PC-3 (cell line): ENCODE measurements around the gene PLEKHS1.

Source experiments
- EZH2 ChIP-seq: fragments of 300-600 bp; sonication (generic); IDR thresholded peaks from one replicate; pipeline ENCODE4 v1.6.1; 2017; ENCODE audit warnings: antibody characterized with exemption, mild to moderate bottlenecking, low read length; ENCODE audit not compliant: unreplicated experiment
- EZH2phosphoT487 ChIP-seq: fragments of 300-600 bp; sonication (generic); IDR thresholded peaks from 2 replicates; pipeline ENCODE4 v1.6.1; 2018; ENCODE audit warnings: mild to moderate bottlenecking, antibody characterized with exemption, low read length, borderline replicate concordance
- TF ChIP-seq, protein P1 (sequence below): fragments of 300-600 bp; sonication (generic); conservative IDR thresholded peaks from 2 replicates; pipeline ENCODE4 v1.5.1; 2017; ENCODE audit warnings: antibody characterized with exemption, low read depth, mild to moderate bottlenecking, low read length

DNA sequence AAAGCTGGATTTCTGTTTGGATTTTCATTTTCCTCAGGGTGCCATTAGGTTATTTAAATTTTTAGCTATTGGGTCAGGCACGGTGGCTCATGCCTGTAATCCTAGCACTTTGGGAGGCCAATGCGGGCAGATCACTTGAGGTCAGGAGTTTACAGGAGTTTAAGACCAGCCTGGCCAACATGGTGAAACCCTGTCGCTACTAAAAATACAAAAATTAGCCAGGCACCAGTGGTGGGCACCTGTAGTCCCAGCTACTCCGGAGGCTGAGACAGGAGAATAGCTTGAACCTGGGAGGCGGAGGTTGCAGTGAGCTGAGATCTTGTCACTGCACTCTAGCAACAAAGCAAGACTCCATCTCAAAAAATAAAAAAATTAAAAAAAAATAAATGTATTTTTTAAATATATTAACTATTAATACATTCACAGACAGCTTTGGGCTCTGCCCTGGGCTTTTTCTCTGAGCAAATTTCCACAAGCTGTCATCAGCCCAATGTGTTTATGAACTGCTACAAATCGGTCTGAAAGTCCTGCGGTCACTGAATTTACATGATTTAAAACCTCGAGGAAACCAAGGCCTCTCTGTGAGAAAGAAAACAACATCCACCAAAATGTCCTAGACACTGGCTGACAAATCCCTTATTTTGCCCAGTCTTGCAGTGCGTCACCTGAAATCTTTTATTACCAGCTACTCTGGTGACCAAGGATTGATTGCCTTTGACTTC is 19.2 kb upstream of the PLEKHS1 start:
- TF ChIP-seq, protein P1, sequence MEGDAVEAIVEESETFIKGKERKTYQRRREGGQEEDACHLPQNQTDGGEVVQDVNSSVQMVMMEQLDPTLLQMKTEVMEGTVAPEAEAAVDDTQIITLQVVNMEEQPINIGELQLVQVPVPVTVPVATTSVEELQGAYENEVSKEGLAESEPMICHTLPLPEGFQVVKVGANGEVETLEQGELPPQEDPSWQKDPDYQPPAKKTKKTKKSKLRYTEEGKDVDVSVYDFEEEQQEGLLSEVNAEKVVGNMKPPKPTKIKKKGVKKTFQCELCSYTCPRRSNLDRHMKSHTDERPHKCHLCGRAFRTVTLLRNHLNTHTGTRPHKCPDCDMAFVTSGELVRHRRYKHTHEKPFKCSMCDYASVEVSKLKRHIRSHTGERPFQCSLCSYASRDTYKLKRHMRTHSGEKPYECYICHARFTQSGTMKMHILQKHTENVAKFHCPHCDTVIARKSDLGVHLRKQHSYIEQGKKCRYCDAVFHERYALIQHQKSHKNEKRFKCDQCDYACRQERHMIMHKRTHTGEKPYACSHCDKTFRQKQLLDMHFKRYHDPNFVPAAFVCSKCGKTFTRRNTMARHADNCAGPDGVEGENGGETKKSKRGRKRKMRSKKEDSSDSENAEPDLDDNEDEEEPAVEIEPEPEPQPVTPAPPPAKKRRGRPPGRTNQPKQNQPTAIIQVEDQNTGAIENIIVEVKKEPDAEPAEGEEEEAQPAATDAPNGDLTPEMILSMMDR = no peak
- TF ChIP-seq EZH2 = no peak
- no peak for TF ChIP-seq EZH2phosphoT487
